ENCODE measurements around the gene NMRK2.
"Not testable (repeated sequence)": the region's sequence is repeated elsewhere in the genome, so short reads cannot be mapped to it uniquely, and the experiment has no call there.

- TF ChIP-seq CTCF (IDR thresholded peaks at IDR 0.05; ENCODE audit: low read depth, low read length, missing input control); REST (IDR thresholded peaks at IDR 0.05); TAF1 (conservative IDR thresholded peaks at IDR 0.05); MAX (IDR thresholded peaks at IDR 0.05); FOXA1 (IDR thresholded peaks at IDR 0.05); ATF3 (IDR thresholded peaks at IDR 0.05); JUND (IDR thresholded peaks at IDR 0.05); SP1 (IDR thresholded peaks at IDR 0.05); NR2F2 (IDR thresholded peaks at IDR 0.05); RAD21 (IDR thresholded peaks at IDR 0.05); ZBTB33 (IDR thresholded peaks at IDR 0.05): not testable (repeated sequence)
Observed at GRCh38 chr19:3967983-3968382, 35.1 kb downstream of the NMRK2 start.

All from liver (tissue), 3 donors.